Stimulated activated CD4-positive, alpha-beta T cell treated with anti-CD3 and anti-CD28 coated beads, Interleukin-4, amount 100 ng/mL, for 24 hours (primary cell): Measurements from ENCODE around the gene WASF3.
"Not testable (repeated sequence)": the region's sequence is repeated elsewhere in the genome, so short reads cannot be mapped to it uniquely, and the experiment has no call there.

Experiments
- DNase-seq: peaks from one replicate; pipeline ENCODE4 v3.0.0-alpha.2; 2020

WASF3 gene

DNA sequence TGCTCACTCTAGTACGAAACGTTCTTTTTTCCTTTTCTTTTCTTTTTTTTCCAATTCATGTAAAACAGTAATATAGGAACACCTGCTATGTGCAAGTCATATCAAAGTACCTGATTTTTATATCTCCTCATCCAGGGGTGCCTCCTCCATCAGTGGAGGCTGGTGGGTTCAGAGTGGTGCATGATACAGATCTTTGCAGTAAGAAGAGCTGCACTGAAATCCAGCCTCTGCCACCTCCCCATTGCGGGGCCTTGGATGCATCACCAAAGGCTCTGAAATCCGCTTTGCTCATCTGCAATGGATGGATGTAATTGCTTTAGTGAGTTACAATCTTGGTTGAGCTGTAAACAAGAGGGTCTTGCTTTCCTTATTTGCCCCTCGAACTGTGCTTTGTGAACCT is 164.8 kb downstream of the WASF3 start:
- no peak for DNase-seq

DNA sequence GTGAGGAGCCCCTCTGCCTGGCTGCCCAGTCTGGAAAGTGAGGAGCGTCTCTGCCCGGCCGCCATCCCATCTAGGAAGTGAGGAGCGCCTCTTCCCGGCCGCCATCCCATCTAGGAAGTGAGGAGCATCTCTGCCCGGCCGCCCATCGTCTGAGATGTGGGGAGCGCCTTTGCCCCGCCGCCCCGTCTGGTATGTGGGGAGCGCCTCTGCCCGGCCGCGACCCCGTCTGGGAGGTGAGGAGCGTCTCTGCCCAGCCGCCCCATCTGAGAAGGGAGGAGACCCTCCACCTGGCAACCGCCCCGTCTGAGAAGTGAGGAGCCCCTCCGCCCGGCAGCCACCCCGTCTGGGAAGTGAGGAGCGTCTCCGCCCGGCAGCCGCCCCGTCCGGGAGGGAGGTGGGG is 166.1 kb downstream of the WASF3 start:
- not testable (repeated sequence) for DNase-seq

DNA sequence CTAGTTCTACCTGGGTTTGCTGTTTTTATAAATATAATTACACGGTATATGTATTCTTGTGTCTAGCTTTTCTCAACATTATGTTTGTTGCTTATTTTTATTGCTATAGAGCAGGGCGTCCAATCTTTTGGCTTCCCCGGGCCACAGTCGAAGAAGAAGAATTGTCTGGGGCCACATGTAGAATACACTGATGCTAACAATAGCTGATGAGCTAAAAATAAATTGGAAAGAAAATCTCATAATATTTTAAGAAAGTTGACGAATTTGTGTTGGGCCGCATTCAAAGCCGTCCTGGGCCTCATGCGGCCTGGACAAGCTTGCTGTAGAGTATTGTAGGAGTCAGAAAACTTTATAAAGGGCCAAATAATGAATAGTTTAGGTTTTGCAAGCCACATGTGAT is 169.2 kb downstream of the WASF3 start:
- no peak for DNase-seq

DNA sequence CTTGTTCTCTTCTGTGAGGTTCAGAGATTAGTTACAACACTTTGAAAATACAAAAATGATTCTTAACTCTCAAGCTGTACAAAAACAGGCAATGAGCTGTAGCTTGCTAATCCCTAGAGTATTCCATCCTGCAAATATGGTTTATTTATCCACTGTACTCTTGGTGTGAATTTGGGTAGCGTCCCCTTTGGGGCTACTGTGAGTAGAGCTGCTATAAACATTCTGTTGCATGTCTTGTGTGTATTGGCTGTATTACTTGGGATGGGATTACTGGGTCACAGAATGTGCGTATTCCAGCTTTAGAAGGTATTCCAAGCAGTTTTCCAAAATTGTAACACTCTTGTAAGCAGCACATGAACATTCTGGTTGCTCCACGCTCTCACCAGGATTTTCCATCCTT is 169.6 kb downstream of the WASF3 start:
- DNase-seq: no peak

DNA sequence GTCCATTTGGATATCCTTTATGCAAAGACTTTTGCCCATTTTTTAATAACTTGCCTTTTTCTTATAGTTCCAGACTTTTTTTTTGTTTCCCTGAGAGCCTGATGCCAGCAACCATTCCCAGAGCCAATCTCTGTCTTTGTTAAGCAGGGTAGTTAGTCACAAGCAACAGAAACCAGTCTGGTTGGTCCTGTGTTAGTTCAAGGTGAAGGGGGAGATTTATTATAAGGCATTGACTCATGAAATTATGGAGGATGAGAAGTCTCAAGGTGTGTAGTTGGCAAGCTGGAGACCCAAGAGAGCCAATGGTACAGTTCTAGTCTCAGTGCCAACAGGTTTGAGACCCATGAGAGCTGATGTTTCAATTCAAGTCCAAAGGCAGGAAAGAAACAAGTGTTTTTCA is 170.2 kb downstream of the WASF3 start:
- no peak for DNase-seq

DNA sequence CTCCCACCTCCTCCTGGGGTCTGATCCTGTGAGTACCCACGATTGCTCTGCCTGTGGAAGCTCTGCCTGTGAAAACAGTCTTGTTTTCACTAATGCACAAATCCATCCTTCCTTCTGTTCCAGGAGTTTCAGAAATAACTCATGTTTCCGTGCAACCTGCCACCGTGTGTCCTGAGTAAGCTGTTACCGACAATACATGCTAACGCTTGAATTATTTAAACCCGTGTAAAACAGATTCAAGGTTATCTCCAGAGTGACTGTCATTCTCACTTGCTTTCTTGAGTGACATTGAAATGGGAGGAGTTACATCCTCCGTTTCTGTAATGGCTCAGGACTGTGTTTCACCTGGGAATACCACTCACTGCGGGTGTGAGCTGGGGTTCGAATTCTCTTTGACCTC is 178.2 kb downstream of the WASF3 start:
- DNase-seq: no peak
